Ascending aorta (tissue), 2 donors: Measurements from ENCODE around the gene PTGER1. TPM values are rescaled to one million over a fixed set of nuclear protein-coding genes. Genes with fewer than 3 reads are reported as not detected.
"Not testable (repeated sequence)": the region's sequence is repeated elsewhere in the genome, so short reads cannot be mapped to it uniquely, and the experiment has no call there.

Experiments
- DNase-seq, 2 donors: peaks; one replicate each; pipeline ENCODE4 v3.0.0-alpha.2; 2019; ENCODE audit warnings: low spot score in 2 of 2
- H3K27ac ChIP-seq, 2 donors: fragments of 200-600 bp; sonication (generic); one replicate each; pipeline ENCODE4 v1.5.1; 2016 to 2017; ENCODE audit warnings: mild to moderate bottlenecking in 1 of 2
- H3K27me3 ChIP-seq: fragments of 200-600 bp; sonication (generic); one replicate; pipeline ENCODE4 v1.5.1; 2017
- H3K36me3 ChIP-seq, 2 donors: fragments of 200-600 bp; sonication (generic); one replicate each; pipeline ENCODE4 v1.5.1; 2016
- H3K4me1 ChIP-seq, 2 donors: fragments of 200-600 bp; sonication (generic); one replicate each; pipeline ENCODE4 v1.5.1; 2016 to 2017; ENCODE audit warnings: mild to moderate bottlenecking in 1 of 2
- H3K4me3 ChIP-seq, 2 donors: fragments of 200-600 bp; sonication (generic); one replicate each; pipeline ENCODE4 v1.5.1; 2016 to 2017; ENCODE audit warnings: mild to moderate bottlenecking in 1 of 2
- H3K9me3 ChIP-seq, 2 donors: fragments of 200-600 bp; sonication (generic); one replicate each; pipeline ENCODE4 v1.5.1; 2016
- intact Hi-C: fragments of 100-400 bp; cut with DNase I; formaldehyde crosslinking; loops from one replicate; pipeline ENCODE4 v1.15.1; 2023
- total RNA-seq: library from RNA; depleted of rRNA; stranded (reverse); fragments of >200 nt; gene quantifications from one replicate; pipeline ENCODE4 v1.1.0, GENCODE V29; 2016
- TF ChIP-seq, protein P1 (sequence below), 3 experiments: fragments of 200-600 bp in 2 of 3; fragments of 450-650 bp in 1 of 3; sonication (generic) in 2 of 3; IDR thresholded peaks; one replicate each; pipeline ENCODE4 v1.5.1; 2016 to 2019; ENCODE audit warnings: antibody characterized with exemption in 3 of 3, mild to moderate bottlenecking in 1 of 3, moderate library complexity in 1 of 3

The PTGER1 gene
- total RNA-seq, 1 donor from 2014 or later = 17.1 TPM

DNA sequence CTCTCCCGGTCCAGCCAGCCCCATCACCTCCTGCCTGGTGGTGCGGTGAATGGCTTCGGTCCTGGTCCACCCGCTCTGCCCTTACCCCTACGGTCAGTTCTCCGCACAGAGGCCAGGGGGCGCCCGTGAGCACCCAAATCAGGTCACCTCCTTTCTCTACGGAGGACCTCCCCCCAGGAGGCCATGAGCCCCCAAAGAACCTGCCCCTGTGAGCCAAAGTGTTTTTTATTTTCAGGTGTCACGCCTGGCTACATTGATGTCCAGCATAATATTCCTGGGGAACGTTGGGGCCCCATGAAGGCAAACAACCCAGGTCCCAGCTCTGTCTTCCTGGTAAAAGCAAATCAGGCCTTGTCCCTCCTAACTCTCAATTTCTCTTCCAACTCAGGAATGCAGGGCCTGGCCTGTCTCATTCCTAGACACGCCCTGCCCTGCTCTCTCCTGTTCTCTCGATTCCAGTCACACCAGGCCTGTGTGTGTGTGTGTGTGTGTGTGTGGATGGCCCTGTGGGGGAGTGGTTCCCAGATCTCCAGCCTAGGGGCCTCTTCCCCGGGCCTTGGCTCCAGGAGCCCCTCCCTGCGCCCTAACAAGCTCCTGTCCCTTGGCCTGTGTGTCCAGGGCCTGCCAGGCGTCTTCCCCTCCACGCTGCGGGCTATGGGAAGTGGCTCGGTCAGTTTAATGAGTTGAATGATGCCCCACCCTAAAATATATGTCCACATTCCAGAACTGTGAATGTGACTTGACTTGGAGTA, 30.5 kb upstream of the PTGER1 start:
- intact Hi-C loops = no loop called here

DNA sequence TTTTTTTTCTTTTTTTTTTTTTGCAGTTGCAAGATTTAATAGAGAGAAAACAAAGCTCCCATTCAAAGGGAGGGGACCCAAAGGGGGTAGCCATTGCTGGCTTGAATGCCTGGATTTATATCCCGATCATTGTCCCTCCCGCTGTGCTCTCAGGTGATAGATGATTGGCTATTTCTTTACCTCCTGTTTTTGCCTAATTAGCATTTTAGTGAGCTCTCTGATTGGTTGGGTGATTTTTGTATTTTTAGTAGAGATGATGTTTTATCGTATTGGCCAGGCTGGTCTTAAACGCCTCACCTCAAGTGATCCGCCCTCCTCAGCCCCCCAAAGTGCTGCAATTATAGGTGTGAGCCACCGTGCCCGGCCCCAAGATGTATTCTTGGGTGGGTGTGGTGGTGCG, 29.4 kb upstream of the PTGER1 start:
- intact Hi-C loops, H3K4me3 ChIP-seq: not testable (repeated sequence)

More for the DNA sequence above, 30.5 kb upstream of the PTGER1 start:
- H3K27ac ChIP-seq = no peak overlapping the region
- no peaks in the 10 kb centered on the region for H3K9me3 ChIP-seq
- TF ChIP-seq, protein P1, sequence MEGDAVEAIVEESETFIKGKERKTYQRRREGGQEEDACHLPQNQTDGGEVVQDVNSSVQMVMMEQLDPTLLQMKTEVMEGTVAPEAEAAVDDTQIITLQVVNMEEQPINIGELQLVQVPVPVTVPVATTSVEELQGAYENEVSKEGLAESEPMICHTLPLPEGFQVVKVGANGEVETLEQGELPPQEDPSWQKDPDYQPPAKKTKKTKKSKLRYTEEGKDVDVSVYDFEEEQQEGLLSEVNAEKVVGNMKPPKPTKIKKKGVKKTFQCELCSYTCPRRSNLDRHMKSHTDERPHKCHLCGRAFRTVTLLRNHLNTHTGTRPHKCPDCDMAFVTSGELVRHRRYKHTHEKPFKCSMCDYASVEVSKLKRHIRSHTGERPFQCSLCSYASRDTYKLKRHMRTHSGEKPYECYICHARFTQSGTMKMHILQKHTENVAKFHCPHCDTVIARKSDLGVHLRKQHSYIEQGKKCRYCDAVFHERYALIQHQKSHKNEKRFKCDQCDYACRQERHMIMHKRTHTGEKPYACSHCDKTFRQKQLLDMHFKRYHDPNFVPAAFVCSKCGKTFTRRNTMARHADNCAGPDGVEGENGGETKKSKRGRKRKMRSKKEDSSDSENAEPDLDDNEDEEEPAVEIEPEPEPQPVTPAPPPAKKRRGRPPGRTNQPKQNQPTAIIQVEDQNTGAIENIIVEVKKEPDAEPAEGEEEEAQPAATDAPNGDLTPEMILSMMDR (IDR thresholded peaks at IDR 0.05) = peak in 2 of 3 experiments; percentile 31 to 43
- no peak for DNase-seq
- H3K4me3 ChIP-seq = no peak overlapping the region
- H3K36me3 ChIP-seq = no peaks in the 10 kb centered on the region
- H3K27me3 ChIP-seq = no peaks in the 10 kb centered on the region
- H3K4me1 ChIP-seq = no peaks in the 10 kb centered on the region

DNA sequence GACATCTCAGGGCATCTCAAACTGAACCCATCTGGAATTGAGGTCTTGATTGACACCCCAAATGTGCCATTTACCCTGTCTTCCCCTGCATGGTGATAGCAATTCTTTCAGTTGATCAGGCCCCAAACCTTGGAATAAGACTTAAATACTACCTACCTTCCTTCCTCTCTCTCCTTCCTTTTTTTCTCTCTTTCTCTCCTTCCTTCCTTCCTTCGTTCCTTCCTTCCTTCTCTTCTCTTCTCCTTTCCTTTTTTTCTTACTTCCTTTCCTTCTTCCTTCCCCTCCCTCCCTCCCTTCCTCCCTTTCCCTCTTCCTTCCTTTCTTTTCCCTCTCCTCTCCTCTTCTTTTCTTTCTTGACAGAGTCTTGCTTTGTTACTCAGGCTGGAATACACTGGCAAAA, 28.1 kb upstream of the PTGER1 start:
- Histone ChIP-seq H3K36me3 (no peaks in the 10 kb centered on the region), H3K27me3 (no peaks in the 10 kb centered on the region), H3K9me3 (no peaks in the 10 kb centered on the region), H3K4me3 (no peak overlapping the region), H3K4me1 (no peaks in the 10 kb centered on the region), H3K27ac (no peak overlapping the region)
- DNase-seq = no peak
- TF ChIP-seq, protein P1 (IDR thresholded peaks at IDR 0.05) = no peak
- intact Hi-C loops = no loop called here

More for the DNA sequence above, 29.4 kb upstream of the PTGER1 start:
- H3K27me3 ChIP-seq, DNase-seq, H3K9me3 ChIP-seq, H3K36me3 ChIP-seq, H3K4me1 ChIP-seq, H3K27ac ChIP-seq: not testable (repeated sequence)

- H3K4me3 ChIP-seq = no peak overlapping the region
- TF ChIP-seq, protein P1 (IDR thresholded peaks at IDR 0.05) = no peak
Observed at GRCh38 chr19:14502334-14503092, 27.4 kb upstream of the PTGER1 start.

DNA sequence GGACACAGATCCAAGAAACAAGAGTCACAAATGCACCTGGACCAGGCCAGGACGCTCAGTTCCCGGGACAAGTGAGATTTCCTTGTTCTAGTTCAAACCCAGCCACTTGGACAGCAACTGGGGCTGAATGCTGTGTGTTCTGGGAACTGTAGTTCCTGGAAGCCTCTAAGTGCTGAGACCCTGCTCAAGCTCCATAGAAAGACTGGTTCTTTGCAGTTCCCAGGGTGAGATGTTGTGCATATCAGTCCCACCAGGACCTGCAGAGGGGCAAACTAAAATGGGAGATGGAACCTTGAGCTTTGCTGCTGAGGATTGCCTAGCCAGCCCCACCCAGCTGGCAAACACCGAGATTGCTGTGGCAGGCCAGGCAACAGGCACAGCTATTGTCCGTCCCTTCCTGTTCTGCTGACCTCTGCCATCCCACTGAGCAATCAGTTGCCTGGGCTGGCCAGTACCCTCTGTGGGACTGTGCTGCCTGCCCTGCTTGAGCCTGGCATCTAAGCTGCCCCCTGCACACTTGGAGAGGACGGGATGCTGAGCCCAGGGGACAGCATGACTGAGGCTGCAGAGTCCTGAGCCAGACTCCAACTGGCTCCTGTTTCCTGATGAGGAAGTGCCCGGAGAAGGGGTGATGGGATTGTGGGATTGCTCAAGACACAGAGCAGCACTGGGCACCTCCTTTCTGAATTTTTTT, 22.2 kb upstream of the PTGER1 start:
- Histone ChIP-seq H3K4me3 (no peak overlapping the region), H3K4me1 (peaks cover 0 to 17% of the 10 kb centered on the region in 2 donors), H3K9me3 (no peaks in the 10 kb centered on the region), H3K27ac (peak overlapping the region; percentile 24 to 51), H3K36me3 (peaks cover 0 to 3% of the 10 kb centered on the region in 2 donors), H3K27me3 (no peaks in the 10 kb centered on the region)
- no peak for DNase-seq
- intact Hi-C loops = loop anchor here (5.0 kb wide), 2 partner anchors 190 to 415 kb away; no protein-coding TSS in a partner anchor
- TF ChIP-seq, protein P1 (IDR thresholded peaks at IDR 0.05) = no peak

More at GRCh38 chr19:14502334-14503092, 27.4 kb upstream of the PTGER1 start:
- DNase-seq = no peak
- H3K9me3 ChIP-seq = no peaks in the 10 kb centered on the region
- no peaks in the 10 kb centered on the region for H3K27me3 ChIP-seq
- no peaks in the 10 kb centered on the region for H3K4me1 ChIP-seq
- no peak overlapping the region for H3K27ac ChIP-seq
- H3K36me3 ChIP-seq = no peaks in the 10 kb centered on the region
- intact Hi-C loops = no loop called here
